NCI-H82 treated with DMSO at 0.1 percent for 48 hours (cell line): Measurements from ENCODE around the gene ZMIZ1.
"Not testable (repeated sequence)": the region's sequence is repeated elsewhere in the genome, so short reads cannot be mapped to it uniquely, and the experiment has no call there.

Source experiments
- DNase-seq: peaks from one replicate; lab custom pipeline; 2025; ENCODE audit not compliant: unreplicated experiment; lab: John Stamatoyannopoulos, UW

ZMIZ1 gene

DNA sequence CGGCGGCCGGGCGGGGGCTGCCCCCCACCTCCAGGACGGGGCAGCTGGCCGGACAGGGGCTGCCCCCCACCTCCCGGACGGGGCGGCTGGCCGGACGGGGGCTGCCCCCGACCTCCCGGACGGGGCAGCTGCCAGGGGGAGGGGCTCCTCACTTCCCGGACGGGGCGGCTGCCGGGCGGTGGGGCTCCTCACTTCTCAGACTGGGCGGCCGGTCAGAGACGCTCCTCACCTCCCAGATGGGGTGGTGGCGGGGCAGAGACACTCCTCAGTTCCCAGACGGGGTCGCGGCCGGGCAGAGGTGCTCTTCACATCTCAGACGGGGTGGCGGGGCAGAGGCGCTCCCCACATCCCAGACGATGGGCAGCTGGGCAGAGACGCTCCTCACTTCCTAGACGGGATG, 210.3 kb downstream of the ZMIZ1 start:
- DNase-seq, result not testable (repeated sequence)

DNA sequence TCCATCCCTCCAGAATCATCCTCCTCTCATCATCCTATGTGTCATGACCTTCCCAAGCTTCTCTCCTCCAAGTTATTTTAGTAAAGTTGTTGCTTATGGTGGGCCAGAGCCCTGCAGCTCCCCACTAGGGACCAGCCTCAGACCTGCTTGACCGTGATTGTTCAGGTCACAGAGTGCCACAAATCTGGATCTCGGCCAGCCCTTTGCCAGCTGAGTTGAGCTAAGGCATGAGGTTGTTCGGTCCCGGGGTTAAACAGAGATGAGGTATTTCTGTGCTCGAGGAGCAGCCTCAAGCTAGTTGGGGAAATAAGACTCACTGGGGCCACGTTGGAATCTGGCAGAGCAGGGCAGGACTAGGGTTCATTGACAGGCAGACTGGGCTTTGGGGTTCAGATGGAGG, 212.2 kb downstream of the ZMIZ1 start:
- DNase-seq, result no peak

DNA sequence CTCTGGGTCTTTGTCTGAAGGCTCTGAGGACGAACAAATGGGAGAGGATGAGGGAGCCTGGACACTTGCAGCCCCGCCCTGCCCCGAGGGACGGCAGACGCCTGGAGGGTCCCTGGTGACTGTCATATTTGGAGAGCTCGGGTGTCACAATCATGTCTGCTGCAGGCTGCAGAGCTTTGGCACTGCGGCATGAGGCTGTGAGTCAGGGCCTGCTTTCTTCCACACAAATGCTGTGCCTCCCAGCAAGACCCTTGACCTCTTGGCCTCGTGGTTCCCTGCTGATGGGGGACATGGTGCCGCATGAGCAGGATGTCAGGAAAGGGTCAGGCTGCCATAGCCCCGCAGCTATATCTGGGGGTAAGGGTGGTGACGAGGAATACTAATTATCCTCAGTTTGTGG, 213.6 kb downstream of the ZMIZ1 start:
- DNase-seq, result no peak

DNA sequence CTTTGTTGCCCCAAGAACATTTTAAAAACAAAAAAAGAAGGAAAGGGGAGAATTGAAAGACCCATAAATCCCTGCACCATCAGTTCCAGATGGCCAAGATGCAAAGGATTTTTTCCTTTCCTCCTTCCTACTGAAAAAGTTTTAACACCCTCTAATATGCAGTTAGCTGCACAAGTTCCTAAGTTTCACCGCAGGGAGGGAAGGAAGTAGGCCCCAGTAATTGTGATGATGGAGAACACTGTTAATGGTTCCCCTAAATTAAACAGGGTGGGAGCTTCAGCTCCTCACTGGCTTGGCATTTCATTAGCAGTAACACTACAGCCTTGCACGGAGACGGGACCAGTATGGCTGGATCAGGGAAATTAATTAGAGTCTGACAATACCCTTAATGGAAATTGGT, 214.8 kb downstream of the ZMIZ1 start:
- DNase-seq, result no peak

DNA sequence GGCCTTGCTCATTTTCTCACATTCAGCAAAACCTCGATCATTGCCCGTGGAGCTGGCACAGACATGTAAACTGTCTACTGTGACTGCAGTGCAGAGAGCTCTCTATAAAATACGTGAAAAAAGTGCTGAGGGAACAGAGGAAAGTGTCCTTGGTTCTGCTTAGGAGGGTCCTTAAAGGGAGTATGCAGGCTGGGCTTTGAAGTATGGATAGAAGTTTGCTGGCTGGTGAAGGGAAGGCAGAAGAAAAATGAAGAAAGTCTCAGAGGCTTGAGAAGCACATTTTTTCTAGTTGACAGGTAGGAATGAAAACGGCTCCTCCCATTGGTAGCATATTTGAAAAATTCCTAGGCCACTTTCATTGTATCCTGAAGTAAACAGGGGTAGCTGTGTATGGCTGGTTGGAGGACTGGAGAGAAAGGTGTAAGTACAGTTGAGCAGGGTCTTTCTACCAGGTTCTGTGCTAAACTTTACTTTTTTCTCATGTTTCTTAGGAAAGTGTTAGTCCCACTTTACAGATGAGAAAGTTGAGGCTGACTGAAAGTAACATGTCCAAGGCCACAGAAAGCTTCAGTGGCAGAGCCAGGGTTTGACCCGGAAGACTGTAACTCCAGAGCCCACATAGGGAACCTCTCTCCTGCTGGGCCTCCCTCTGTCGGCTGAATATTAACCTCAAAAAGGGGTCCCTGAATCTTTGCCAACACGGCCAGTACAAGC, 215.5 kb downstream of the ZMIZ1 start:
- no peak for DNase-seq

DNA sequence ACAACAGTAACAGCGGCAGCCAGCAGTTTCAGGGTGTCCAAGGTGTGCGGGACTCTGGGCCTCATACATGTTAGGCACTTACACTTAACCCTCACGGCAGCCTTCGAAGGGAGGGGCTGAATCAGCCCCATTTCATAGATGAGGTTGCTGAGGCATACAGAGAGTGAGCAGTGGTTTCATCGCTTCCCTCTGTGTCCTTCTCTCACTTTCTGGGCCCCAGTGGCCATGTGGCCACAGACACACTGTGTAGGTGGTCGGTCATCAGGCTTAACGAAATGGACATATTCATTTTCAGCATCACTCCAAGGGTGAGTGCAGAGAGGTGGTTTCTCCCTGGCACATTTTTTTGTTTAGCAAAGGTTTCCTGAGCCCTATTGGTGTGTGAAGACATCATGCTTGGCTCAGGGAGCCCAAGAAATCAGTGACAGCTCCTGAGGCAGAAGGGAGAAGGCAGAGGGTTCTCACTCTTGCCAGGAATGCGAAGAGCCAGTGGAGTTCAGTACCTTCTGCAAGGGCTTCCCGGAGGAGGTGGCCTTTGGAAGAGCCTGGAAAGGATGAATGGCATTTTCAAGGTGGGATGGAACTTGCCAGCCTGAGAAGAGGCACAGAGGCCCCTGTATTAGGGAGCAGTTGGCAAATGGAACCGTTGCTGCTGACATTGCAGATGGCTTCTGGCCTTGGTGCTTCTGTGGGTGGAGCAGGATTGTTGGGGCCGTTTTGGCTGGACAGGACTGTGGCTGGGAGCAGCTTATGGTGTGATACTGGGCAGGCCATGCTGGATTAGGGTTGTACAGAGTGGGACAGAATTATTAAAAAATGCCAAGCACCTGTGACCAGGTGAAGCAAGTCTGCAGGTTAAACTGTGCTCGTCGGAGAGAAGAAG, 216.8 kb downstream of the ZMIZ1 start:
- DNase-seq, result no peak

DNA sequence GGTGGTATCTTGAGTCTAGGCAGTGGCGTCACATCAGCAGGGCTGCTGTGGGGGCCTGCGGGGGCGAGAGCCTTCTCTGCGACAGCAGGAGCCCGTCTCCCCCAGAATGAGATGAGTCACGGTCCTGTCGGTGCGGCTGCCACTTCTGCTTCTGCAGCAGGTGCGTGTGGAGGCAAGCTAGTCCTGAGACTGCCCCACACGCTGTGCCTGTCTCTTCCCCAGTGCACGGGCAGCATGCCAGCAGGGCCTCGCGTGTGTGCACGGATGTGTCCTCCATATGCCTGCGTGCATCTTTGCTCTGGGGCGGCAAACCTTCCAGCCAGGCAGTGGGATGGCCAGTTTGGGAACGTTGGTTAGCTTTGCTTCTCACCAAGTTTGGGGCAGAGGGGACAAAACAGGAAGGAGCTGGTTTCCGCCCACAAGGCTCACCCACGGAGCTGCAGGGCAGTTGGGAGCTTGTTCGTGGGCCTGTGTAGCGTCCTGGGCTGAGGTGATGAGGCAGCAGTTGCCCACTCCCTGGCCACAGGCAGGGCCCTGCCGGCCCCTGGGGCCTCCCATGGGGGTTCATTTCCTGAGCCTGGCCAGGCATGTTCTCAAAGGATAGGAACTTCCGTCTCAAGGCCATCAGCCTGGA, 217.7 kb downstream of the ZMIZ1 start:
- DNase-seq, result no peak

DNA sequence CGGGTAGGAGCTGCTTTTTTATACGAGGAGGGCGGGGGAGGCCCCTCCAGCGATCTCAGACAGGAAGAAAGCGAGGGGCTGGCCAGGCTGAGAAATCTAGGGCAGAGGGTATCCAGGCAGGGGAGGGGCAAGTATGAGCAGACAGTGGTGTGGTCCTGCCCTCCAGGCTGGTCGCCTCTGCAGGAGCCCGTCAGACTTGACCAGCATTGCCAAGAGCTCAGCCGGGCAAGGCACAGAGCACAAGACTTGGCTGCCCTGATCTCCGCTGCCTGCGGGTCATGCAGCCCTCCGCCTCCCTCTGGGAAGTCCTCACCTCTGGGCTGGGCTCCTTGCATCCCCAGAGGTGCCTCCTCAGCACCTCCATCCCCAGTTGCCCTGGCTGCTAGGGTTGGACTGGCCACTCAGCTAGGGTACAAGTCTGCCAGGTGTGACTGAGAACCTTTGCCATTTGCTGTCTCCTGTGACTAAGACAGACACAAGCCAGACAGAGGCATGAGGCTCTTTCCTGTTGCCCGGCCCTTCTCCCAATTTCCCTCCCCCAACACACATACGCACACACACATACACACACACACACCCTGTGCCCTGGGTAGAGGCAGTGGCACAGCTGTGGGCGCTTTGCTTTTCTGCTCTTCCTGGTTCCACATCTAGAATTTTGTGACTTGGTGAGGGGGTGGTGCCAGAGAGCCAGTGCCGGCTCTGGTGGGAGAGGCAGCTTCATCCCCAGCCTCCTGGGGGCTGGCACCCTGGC, 219.4 kb downstream of the ZMIZ1 start:
- no peak for DNase-seq

DNA sequence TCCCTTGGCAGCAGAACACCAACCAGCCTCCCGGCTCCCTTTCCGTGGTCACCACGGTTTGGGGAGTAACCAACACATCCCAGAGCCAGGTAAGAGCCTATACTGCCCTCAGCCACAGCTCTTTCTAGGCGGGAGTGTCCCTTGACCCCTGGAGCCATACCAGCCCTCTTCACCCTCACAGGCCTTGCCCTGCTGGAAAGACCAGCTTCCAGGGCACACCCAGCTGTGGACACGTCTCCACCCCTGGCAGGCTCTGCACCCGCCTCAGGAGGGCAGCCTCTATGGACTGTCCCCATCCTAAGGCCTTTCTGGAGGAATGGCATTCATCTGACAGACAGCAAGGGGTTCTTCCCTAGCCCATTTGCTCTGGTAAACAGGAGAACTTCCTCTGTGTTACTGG, 221.0 kb downstream of the ZMIZ1 start:
- no peak for DNase-seq

DNA sequence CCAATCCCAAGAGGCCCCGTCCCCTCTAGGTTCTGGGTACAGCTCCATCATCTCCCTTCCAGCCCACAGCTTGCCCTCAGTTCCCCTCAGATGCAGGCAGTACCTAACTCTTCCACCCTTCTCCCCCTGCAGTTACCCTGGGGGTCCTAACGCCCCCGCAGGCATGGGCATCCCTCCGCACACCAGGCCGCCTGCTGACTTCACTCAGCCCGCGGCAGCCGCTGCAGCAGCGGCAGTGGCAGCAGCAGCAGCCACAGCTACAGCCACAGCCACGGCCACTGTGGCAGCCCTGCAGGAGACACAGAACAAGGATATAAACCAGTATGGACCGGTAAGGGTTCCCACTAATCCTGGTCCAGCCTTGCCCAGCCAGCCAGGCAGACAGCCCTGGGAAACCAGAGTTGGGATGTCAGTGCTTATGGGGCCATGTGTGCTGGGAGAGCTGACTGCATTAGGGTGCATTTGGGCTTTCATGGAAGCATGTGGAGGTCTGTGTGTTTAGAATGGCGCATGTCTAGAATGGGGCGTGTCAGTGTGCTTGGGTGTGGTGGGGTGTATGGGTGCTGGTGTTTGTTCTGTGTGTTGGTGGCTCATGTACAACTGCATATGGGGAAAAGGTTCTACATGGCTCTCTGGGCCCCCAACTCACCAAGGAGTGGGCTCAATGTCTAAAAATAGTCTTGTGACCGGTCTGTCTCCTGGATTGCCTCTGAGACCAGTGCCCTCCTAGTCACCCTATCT, 223.4 kb downstream of the ZMIZ1 start:
- no peak for DNase-seq

DNA sequence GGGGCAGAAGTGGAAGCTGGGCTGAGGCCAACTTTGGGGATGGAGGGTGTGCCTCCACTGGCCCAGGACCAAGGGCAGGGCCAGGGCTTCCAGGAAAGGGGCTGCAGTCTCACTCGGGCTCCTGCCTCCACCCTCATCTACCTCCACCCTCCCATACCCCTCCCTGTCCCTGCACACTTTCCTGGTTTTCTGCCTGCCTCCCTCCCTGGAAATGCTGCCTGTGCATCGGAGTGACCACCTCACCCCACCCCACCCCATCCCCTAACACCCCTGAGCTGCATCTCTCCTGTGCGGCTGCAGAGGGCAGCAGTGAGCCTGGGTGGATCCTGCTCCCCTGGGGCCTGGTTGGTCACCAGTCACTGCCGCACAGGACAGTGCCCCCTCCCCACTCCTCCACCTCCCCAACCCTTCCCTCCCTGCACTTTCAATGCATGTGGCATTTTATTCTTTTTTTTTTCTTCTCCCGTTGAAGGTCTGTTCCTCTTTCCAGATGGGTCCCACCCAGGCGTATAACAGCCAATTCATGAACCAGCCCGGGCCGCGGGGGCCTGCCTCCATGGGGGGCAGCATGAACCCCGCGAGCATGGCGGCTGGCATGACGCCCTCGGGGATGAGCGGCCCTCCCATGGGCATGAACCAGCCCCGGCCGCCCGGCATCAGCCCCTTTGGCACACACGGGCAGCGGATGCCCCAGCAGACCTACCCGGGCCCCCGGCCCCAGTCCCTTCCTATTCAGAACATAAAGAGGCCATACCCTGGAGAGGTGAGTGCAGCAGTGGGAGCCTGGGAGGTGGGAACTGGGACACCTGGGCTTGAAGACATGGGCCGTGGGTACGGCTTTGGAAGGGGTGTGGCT, 224.4 kb downstream of the ZMIZ1 start:
- no peak for DNase-seq

DNA sequence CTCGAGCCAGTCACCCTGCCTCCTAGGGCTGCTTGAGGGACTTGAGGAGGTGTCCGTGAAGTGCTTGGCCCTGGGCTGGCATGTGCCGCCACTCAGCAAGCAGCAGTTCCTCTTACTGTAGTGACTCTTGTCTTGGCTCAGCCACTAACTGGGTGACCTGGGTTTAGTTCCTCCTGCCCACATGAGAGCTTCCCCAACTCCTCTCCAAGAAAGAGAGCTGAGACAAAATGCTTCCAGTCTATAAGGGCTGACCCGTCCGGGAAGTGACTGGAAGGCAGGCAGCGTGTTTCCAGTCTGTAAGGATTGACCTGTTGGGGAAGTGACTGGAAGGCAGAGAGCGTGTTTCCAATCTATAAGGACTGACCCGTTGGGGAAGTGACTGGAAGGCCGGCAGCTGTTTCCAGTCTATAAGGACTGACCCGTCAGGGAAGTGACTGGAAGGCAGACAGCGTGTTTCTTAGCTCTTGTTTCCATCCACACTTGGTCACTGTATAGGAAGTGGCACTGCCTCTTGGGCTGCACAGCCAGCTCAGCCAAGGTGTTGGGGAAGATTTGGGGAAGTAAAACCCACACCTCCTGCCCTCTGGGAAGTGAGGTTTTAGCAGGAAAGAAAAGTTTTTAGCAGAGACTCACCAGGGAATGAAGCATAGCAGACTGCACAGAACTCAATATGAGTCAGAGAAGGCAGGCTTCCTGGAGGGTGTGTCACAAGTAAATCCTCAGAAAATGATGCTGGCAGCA, 225.2 kb downstream of the ZMIZ1 start:
- DNase-seq, result no peak

DNA sequence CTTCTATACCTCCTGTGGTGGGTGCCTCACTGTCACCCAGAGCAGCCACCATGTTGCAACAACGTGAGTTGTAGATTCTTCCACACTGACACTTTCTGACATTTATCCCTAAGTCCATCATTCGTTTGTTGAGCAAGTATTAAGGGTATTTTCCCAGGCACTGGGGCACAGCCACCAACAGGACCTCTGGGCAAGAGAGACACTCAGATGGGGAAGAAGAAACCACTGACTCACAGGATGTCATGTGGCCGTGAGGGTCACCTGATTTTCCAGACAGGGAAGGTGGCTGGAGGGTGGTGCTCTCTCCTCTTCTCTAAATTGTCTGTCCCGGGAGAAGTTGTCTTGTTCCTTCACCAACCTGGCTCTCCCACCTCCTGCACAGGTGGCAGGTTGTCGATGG, 226.8 kb downstream of the ZMIZ1 start:
- no peak for DNase-seq

DNA sequence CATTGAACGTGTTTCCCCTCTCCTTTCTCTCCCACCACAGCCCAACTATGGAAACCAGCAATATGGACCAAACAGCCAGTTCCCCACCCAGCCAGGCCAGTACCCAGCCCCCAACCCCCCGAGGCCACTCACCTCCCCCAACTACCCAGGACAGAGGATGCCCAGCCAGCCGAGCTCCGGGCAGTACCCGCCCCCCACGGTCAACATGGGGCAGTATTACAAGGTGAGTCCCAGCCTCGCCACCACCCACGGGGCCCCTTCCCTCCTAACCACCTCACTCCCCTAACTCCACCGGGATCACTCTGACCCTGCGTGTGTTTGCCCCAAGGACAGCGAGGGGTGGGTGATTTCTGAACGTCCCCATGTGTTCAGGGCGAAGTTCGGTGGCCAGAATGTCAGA, 227.7 kb downstream of the ZMIZ1 start:
- no peak for DNase-seq

DNA sequence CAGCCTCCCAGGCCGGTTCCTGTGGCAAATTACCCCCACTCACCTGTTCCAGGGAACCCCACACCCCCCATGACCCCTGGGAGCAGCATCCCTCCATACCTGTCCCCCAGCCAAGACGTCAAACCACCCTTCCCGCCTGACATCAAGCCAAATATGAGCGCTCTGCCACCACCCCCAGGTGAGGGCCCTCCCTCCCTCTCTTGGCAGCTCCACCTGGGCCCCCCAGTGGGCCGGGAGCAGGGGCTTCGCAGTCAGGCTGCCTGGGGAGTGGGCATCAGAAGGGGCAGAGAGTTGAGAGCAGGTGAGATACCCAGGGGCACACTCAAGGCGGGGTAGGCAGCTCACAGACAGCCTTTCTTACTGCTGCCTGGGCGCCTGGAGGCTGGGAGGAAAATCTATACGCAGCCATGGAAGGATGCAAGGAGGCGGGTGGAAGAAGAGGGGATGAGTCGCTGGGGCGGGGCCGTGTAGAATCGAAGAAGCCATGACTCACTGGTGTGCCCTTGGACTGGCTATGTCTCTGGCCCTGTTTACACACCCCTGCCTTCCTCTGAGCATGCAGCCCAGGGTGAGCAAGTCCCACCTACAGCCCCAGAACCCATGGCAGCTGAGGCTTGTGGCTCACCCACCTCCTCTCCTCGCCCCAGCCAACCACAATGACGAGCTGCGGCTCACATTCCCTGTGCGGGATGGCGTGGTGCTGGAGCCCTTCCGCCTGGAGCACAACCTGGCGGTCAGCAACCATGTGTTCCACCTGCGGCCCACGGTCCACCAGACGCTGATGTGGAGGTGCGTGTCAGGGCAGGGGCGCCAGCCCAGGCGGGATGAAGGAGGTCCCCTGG, 229.9 kb downstream of the ZMIZ1 start:
- DNase-seq, result no peak

DNA sequence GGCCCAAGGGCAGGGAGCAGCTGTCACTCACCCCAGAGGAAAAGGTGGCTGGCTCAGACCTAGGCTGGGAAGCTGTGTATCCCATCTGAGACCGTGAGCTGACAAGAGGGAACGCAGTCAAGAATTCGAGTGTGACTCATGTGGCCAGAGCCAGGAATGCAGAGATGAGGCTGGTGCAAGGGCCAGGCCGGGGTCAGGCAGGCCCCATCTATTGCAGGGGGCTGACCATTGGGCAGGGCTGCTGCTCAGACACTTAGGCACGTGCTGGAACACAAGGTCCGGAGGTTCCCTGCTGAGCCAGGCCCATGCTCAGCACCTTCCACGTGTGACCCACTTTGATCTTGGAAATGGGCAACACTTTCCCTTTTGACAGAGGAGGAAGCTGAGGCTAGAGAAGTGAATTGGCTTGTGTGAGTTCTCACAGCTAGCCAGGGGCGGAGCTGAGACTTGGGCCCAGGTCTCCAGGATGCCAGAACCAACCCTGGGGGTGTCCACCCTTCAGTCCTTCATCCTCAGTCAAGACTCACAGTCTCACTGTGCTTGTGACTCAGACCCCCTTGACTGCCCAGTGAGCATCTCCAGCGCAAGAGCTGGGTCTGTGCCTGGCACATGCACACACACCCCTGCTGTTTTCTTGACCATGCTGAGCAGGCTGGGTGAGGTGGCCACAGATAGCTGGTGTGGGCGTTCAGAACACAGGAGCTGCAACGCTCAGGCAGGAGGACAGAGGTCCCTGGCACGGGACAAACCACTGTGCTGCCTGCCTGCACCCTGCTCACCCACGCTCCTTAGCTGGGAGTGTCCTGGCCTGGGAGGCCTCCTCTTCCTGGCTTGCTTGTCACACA, 230.9 kb downstream of the ZMIZ1 start:
- no peak for DNase-seq

DNA sequence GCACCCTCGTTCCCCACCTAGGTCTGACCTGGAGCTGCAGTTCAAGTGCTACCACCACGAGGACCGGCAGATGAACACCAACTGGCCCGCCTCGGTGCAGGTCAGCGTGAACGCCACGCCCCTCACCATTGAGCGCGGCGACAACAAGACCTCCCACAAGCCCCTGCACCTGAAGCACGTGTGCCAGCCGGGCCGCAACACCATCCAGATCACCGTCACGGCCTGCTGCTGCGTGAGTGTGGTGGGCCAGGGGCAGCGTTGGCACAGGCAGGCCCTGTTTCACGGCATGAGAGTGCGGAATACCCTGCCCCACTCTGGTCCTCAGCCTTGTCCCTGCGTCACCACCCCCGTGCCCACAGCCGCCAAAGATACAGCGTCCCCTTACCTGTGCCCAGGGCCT, 231.9 kb downstream of the ZMIZ1 start:
- DNase-seq, result no peak
